ENCODE data around the gene JSRP1.

DNA sequence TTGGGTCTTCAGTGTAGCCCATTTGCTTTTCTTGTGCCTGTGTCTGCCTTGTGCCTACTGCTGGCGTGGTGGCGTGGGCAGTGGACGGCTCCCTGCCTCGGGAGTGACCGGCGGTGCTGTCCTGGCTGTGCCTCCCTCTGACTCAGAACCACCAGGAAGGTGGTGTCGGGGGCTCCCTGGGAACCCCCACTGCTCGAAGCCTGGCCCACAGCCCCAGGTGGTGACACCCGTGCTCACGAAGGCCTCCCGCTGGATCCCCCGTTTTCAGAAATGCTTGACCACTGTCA is 12.1 kb downstream of the JSRP1 start:
- no peak for TF ChIP-seq NFIC (IDR thresholded peaks at IDR 0.05)
- TF ChIP-seq EGR1 (IDR thresholded peaks at IDR 0.05), result no peak
- TF ChIP-seq TAF1 (IDR thresholded peaks at IDR 0.05; ENCODE audit: low read depth), result no peak
- no peak for TF ChIP-seq ZBTB7A (IDR thresholded peaks at IDR 0.05; ENCODE audit: low read depth)
- TF ChIP-seq, protein P1, sequence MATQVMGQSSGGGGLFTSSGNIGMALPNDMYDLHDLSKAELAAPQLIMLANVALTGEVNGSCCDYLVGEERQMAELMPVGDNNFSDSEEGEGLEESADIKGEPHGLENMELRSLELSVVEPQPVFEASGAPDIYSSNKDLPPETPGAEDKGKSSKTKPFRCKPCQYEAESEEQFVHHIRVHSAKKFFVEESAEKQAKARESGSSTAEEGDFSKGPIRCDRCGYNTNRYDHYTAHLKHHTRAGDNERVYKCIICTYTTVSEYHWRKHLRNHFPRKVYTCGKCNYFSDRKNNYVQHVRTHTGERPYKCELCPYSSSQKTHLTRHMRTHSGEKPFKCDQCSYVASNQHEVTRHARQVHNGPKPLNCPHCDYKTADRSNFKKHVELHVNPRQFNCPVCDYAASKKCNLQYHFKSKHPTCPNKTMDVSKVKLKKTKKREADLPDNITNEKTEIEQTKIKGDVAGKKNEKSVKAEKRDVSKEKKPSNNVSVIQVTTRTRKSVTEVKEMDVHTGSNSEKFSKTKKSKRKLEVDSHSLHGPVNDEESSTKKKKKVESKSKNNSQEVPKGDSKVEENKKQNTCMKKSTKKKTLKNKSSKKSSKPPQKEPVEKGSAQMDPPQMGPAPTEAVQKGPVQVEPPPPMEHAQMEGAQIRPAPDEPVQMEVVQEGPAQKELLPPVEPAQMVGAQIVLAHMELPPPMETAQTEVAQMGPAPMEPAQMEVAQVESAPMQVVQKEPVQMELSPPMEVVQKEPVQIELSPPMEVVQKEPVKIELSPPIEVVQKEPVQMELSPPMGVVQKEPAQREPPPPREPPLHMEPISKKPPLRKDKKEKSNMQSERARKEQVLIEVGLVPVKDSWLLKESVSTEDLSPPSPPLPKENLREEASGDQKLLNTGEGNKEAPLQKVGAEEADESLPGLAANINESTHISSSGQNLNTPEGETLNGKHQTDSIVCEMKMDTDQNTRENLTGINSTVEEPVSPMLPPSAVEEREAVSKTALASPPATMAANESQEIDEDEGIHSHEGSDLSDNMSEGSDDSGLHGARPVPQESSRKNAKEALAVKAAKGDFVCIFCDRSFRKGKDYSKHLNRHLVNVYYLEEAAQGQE (IDR thresholded peaks at IDR 0.05; ENCODE audit: low read depth), result no peak
- no peak for TF ChIP-seq RAD21 (IDR thresholded peaks at IDR 0.05; ENCODE audit: low read depth)
- TF ChIP-seq YY1 (IDR thresholded peaks at IDR 0.05; ENCODE audit: low read depth), result no peak
- no peak for TF ChIP-seq TEAD4 (IDR thresholded peaks at IDR 0.05)
- no peak for TF ChIP-seq CREB1 (IDR thresholded peaks at IDR 0.05; ENCODE audit: low read depth)
- TF ChIP-seq EP300 (IDR thresholded peaks at IDR 0.05; ENCODE audit: borderline replicate concordance), result no peak
- TF ChIP-seq, protein P2, sequence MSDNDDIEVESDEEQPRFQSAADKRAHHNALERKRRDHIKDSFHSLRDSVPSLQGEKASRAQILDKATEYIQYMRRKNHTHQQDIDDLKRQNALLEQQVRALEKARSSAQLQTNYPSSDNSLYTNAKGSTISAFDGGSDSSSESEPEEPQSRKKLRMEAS (IDR thresholded peaks at IDR 0.05), result no peak

All from Ishikawa (cell line).